SK-N-SH (cell line): ENCODE data around the gene OXA1L.

ENCODE experiments used
- CTCF ChIP-seq: fragments of 200-600 bp; sonication (generic); IDR thresholded peaks from 2 replicates; pipeline ENCODE4 v1.6.1; 2017; ENCODE audit warnings: antibody characterized with exemption, mild to moderate bottlenecking, moderate library complexity
- ELF1 ChIP-seq: IDR thresholded peaks from 2 replicates; pipeline ENCODE4 v1.4.0; 2012
- EZH2phosphoT487 ChIP-seq: fragments of 200-600 bp; sonication (generic); IDR thresholded peaks from 2 replicates; pipeline ENCODE4 v1.6.1; 2017; ENCODE audit warnings: low read depth, mixed run types, mild to moderate bottlenecking, antibody characterized with exemption, moderate library complexity, borderline replicate concordance
- FOXM1 ChIP-seq: IDR thresholded peaks from 2 replicates; pipeline ENCODE4 v1.4.0; 2012; ENCODE audit warnings: low read depth, mild to moderate bottlenecking
- GABPA ChIP-seq: IDR thresholded peaks from 2 replicates; pipeline ENCODE4 v1.4.0; 2012; ENCODE audit warnings: low read depth, mild to moderate bottlenecking
- NFIC ChIP-seq: IDR thresholded peaks from 2 replicates; pipeline ENCODE4 v1.4.0; 2012; ENCODE audit warnings: borderline replicate concordance
- RAD21 ChIP-seq: IDR thresholded peaks from 2 replicates; pipeline ENCODE4 v1.6.1; 2012; ENCODE audit warnings: mild to moderate bottlenecking, low read length
- SIN3A ChIP-seq: IDR thresholded peaks from 2 replicates; pipeline ENCODE4 v1.6.1; 2012; ENCODE audit warnings: low read depth, mild to moderate bottlenecking, low read length, moderate library complexity, borderline replicate concordance
- TAF1 ChIP-seq: IDR thresholded peaks from 2 replicates; pipeline ENCODE4 v1.6.1; 2012; ENCODE audit warnings: low read depth, mild to moderate bottlenecking, low read length, moderate library complexity, borderline replicate concordance
- USF1 ChIP-seq: IDR thresholded peaks from 2 replicates; pipeline ENCODE4 v1.4.0; 2012; ENCODE audit warnings: low read depth, borderline replicate concordance
- USF2 ChIP-seq: fragments of 150-350 bp; IDR thresholded peaks from 2 replicates; pipeline ENCODE4 v1.6.1; 2017; ENCODE audit warnings: antibody characterized with exemption, low read length, low read depth, borderline replicate concordance
- YY1 ChIP-seq: IDR thresholded peaks from 2 replicates; pipeline ENCODE4 v1.4.0; 2012; ENCODE audit warnings: low read depth, mild to moderate bottlenecking
- TF ChIP-seq, protein P1 (sequence below): IDR thresholded peaks from 2 replicates; pipeline ENCODE4 v1.4.0; 2012; ENCODE audit warnings: low read depth
- TF ChIP-seq, protein P2 (sequence below): fragments of 150-350 bp; IDR thresholded peaks from 2 replicates; pipeline ENCODE4 v1.6.1; 2016; ENCODE audit warnings: mild to moderate bottlenecking, low read depth, low read length

DNA sequence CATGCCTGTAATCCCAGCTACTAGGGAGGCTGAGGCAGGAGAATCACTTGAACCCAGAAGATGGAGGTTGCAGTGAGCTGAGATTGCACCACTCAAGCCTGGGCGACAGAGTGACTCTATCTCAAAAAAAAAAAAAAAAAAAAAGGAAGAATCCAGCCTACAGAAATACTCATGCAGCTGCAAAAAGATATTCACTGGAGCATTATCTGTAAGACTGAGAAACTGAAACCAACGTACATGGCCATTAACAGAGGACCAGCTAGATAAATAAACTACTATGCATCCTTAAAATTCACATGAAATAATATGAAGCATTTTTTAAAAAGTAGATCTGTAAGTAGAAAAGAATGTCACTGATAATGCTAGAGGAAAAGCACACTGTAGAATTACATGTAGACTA, 45.2 kb downstream of the OXA1L start:
- TF ChIP-seq EZH2phosphoT487 = no peak
- no peak for TF ChIP-seq YY1
- no peak for TF ChIP-seq CTCF
- TF ChIP-seq FOXM1 = no peak
- TF ChIP-seq, protein P1, sequence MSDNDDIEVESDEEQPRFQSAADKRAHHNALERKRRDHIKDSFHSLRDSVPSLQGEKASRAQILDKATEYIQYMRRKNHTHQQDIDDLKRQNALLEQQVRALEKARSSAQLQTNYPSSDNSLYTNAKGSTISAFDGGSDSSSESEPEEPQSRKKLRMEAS = no peak
- TF ChIP-seq USF1 = no peak
- TF ChIP-seq NFIC = no peak
- TF ChIP-seq ELF1 = no peak
- TF ChIP-seq GABPA = no peak
- TF ChIP-seq TAF1 = no peak
- no peak for TF ChIP-seq SIN3A
- TF ChIP-seq, protein P2, sequence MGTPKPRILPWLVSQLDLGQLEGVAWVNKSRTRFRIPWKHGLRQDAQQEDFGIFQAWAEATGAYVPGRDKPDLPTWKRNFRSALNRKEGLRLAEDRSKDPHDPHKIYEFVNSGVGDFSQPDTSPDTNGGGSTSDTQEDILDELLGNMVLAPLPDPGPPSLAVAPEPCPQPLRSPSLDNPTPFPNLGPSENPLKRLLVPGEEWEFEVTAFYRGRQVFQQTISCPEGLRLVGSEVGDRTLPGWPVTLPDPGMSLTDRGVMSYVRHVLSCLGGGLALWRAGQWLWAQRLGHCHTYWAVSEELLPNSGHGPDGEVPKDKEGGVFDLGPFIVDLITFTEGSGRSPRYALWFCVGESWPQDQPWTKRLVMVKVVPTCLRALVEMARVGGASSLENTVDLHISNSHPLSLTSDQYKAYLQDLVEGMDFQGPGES = no peak
- no peak for TF ChIP-seq USF2
- no peak for TF ChIP-seq RAD21
